HG03558 (cell line): ENCODE results near the gene PFKM.
"Not testable (repeated sequence)": the region's sequence is repeated elsewhere in the genome, so short reads cannot be mapped to it uniquely, and the experiment has no call there.

Experiments
- ATAC-seq: cut with Tn5 transposase; IDR thresholded peaks from one replicate; pipeline ENCODE4 v1.9.1; 2021; ENCODE audit warnings: moderate number of reproducible peaks; ENCODE audit not compliant: unreplicated experiment; ENCODE audit errors: extremely low read depth

PFKM gene

GRCh38 chr12:48110691-48111311 is 8.4 kb upstream of the PFKM start:
- no peak for ATAC-seq

- ATAC-seq: not testable (repeated sequence)
These were observed 7.9 kb upstream of the PFKM start for GRCh38 chr12:48111312-48111693.

- no peak for ATAC-seq
These were observed 3.2 kb upstream of the PFKM start for GRCh38 chr12:48115957-48116356.

- ATAC-seq: no peak
These were observed 786 bp upstream of the PFKM start for GRCh38 chr12:48118284-48118871.

- no peak for ATAC-seq
These were observed 651 bp downstream of the PFKM start for GRCh38 chr12:48119834-48120195.

GRCh38 chr12:48121522-48121921 is 2.4 kb downstream of the PFKM start:
- ATAC-seq: no peak

GRCh38 chr12:48122065-48122834 is 3.1 kb downstream of the PFKM start:
- no peak for ATAC-seq

GRCh38 chr12:48123169-48123568 is 4.0 kb downstream of the PFKM start:
- ATAC-seq: no peak

GRCh38 chr12:48125542-48125941 is 6.4 kb downstream of the PFKM start:
- ATAC-seq: not testable (repeated sequence)

GRCh38 chr12:48125985-48126384 is 6.8 kb downstream of the PFKM start:
- ATAC-seq: no peak

GRCh38 chr12:48126953-48127630 is 7.9 kb downstream of the PFKM start:
- ATAC-seq: no peak

GRCh38 chr12:48128800-48129199 is 9.6 kb downstream of the PFKM start:
- no peak for ATAC-seq

GRCh38 chr12:48129376-48129775 is 10.2 kb downstream of the PFKM start:
- ATAC-seq: no peak

- no peak for ATAC-seq
These were observed 12.4 kb downstream of the PFKM start for GRCh38 chr12:48131517-48131916.

- ATAC-seq: no peak
These were observed 13.7 kb downstream of the PFKM start for GRCh38 chr12:48132826-48133225.

GRCh38 chr12:48135027-48135426 is 15.9 kb downstream of the PFKM start:
- ATAC-seq: no peak

- no peak for ATAC-seq
These were observed 23.9 kb downstream of the PFKM start for GRCh38 chr12:48142818-48143674.

- ATAC-seq: no peak
These were observed 24.7 kb downstream of the PFKM start for GRCh38 chr12:48143898-48144297.

GRCh38 chr12:48145981-48146380 is 26.8 kb downstream of the PFKM start:
- no peak for ATAC-seq

- no peak for ATAC-seq
These were observed 32.1 kb downstream of the PFKM start for GRCh38 chr12:48151103-48151771.
